Coronary artery (tissue), 2 donors: ENCODE data around the gene TAS1R1.
A peak's percentile ranks its signal among the peaks of the same experiment; 100 is the strongest.

Experiments
- DNase-seq: peaks from one replicate; pipeline ENCODE4 v3.0.0-alpha.2; 2017; ENCODE audit warnings: low spot score
- H3K27ac ChIP-seq, 2 donors: fragments of 200-600 bp; sonication (generic); one replicate each; pipeline ENCODE4 v1.5.1; 2016 to 2019
- H3K4me3 ChIP-seq: fragments of 200-600 bp; sonication (generic); 2 replicates; pipeline ENCODE4 v1.5.1; 2016; ENCODE audit warnings: mild to moderate bottlenecking, moderate library complexity
- CTCF ChIP-seq: fragments of 200-600 bp; sonication (generic); IDR thresholded peaks from one replicate; pipeline ENCODE4 v1.5.1; 2019; ENCODE audit warnings: antibody characterized with exemption

Gene TAS1R1

GRCh38 chr1:6508816-6509189 is 46.3 kb upstream of the TAS1R1 start:
- no peak for DNase-seq
- TF ChIP-seq CTCF: no peak
- H3K27ac ChIP-seq: peak overlapping the region in 1 of 2 donors; percentile 11
- no peak overlapping the region for H3K4me3 ChIP-seq

GRCh38 chr1:6509220-6509918 is 45.7 kb upstream of the TAS1R1 start:
- DNase-seq: no peak
- no peak for TF ChIP-seq CTCF
- Histone ChIP-seq H3K27ac (peak overlapping the region in 1 of 2 donors; percentile 16), H3K4me3 (no peak overlapping the region)

GRCh38 chr1:6509919-6510291 is 45.2 kb upstream of the TAS1R1 start:
- no peak for DNase-seq
- TF ChIP-seq CTCF: no peak
- H3K4me3 ChIP-seq: no peak overlapping the region
- H3K27ac ChIP-seq: peak overlapping the region in 1 of 2 donors; percentile 16

GRCh38 chr1:6510493-6510892 is 44.6 kb upstream of the TAS1R1 start:
- no peak for DNase-seq
- Histone ChIP-seq H3K4me3 (no peak overlapping the region), H3K27ac (no peak overlapping the region)
- TF ChIP-seq CTCF: no peak

GRCh38 chr1:6511056-6511455 is 44.1 kb upstream of the TAS1R1 start:
- DNase-seq: no peak
- Histone ChIP-seq H3K27ac (no peak overlapping the region), H3K4me3 (no peak overlapping the region)
- TF ChIP-seq CTCF: no peak

GRCh38 chr1:6511561-6512244 is 43.4 kb upstream of the TAS1R1 start:
- DNase-seq: no peak
- H3K4me3 ChIP-seq: no peak overlapping the region
- no peak for TF ChIP-seq CTCF
- H3K27ac ChIP-seq: no peak overlapping the region
